Endometrium (tissue), 2 donors: ENCODE results near the gene PGGHG.

Source experiments
- FAIRE-seq: peaks from 2 replicates; lab custom pipeline; 2012; peaks lifted over from hg19 to GRCh38; lab: Jason Lieb, UNC
- donor health status: control.
- donor health status: control.

The PGGHG gene

DNA sequence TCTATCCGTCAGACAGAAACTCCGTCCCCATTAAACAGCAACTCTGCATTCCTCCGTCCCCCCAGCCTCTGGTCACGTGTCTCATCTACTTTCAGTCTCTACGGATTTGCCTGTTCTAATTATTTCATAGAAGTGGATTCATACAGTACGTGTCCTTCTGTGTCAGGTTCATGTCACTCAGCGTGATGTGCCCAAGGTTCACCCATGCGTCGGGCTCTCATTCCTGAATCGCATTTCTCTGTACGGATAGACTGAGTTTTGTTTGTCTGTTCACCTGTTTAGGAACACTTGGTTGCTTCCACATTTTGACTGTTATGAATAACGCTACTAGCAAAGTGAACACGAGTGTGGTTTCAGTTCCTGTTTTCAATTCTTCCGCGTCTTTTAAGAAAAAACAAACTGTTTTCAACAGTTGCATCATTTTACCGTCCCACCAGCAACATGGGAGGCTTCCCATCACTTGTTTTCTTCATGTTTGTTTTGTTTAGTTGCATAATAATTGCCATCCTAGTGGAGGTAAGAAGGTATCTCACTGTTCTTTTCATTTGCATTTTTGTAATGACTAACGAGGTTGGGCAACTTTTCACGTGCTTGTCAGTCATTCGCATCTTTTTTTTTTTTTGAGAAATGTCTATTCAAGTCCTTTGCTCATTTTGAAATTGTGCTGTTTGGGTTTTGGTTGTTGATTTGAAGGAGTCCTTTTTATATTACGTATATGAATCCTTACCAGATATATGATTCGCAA, 19.6 kb upstream of the PGGHG start:
- FAIRE-seq: no peak

GRCh38 chr11:270451-271318, 18.2 kb upstream of the PGGHG start:
- FAIRE-seq: no peak

DNA sequence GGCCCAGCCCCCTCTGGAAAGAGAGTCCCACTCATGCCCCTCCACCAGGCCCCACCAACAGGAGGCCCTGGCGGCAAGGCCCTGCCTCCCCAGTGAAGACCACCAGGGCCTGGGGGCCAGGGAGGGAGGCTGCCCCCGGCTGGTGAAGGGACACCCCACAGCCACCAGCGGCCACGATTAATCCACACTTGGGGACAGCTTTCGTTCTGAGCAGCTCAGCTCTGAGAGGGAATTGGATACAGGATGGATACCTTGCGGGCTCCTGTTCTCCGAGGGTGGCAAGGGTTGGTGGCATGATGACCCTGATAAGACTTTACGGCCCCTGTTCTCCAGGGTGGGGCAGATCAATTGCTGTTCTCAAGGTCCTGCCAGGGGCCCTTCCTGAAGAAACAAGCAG, 17.6 kb upstream of the PGGHG start:
- no peak for FAIRE-seq

DNA sequence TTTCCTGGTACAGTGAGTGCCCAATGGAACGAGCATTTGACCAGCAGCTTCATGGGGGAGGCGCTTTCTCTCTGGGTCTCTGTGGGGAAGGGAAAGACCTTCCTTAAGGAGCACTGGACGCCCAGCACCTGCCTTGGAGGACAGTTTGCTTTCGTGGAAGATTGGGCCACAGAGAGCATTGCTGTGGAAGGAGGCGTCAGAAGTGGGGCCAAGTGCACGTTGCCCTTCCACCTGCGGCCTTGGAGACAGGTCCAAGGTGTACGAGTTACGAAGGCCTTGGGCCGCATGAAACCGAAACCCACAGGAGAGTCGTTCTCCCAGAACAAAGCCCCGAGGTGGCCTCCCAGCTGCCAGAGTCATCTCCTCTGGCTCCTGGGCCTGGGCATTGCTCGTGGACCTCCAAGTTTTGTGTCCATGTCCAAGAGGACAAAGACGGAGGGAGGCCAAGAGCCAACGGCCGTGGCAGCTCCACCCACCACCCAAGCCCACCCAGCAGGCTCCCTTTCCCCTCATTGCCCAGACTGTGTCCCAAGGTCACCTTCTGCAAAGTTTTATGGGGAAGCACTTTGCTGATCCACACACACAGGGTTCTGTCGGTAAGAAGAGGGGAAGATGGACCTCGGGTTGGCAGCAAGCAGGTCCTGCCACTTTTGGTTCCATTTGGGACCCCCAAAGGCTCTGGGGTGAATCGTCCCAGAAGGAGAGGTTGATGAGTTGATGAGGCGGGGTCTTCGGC, 16.6 kb upstream of the PGGHG start:
- FAIRE-seq: no peak

DNA sequence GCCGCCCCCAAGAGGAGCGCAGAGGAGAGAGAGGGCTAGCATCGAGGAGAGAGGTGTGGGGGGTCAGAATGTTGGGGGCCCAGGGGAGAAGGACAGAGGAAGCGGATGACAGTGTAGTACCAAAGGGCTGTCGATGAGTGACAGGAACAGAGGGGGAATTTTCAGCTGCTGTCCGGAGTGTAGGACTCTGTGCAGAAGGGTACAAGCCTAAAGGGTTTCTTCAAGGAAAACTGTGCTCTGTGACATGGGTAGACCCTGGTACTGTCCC, 16.1 kb upstream of the PGGHG start:
- no peak for FAIRE-seq

- FAIRE-seq: no peak
Observed at GRCh38 chr11:276219-276618, 12.7 kb upstream of the PGGHG start.

DNA sequence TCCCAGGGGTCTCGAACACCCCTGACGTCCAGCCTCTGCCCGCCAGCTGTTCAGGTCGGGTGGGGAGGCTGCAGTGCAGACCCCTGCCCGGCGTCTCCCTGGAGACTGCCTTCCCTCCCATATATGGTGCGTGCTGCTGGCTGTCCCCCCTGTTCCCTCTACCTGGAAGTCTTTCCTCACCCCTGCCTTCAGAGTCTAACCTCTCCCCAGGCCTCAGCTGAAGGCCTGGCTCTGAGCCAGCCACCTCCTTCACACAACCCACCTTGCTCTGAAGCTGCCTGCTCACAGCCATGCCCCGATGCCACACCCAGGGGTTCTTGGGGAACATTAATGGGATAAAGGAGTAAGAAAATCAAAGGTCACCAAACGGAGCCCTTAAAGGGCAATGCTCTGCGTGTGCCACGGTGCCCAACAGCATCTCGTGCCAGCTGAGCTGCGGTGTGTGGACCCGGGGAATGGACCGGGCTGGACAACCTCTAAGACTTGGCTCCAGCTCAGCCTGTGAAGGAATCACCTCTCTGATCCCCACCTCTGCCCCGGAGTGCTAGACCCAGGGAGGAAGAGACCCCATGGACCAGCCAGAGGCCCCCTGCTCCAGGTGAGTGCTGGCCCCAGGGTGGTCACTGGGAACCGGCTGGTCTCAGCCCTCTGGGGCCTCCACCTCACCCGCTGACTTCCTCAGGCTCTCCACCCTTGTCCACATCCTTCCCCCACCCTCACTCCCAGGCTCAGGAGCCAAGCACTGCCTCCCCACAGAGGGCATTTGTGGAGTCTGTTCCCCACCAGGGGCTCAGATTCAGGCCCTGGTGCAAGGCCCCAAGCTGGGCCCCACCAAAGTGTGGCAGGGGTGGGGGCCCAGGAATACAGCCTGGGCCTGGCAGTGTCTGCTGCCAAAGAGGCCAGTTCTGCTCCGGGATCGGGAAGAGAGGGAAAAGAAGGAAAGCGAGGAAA, 10.7 kb upstream of the PGGHG start, which contains the start of gene NLRP6:
Gene NLRP6, plus strand, starts transcription at position 407 of the 951 bp plus-strand sequence. Its CDS starts 163 bp downstream, at position 570.
- no peak for FAIRE-seq

DNA sequence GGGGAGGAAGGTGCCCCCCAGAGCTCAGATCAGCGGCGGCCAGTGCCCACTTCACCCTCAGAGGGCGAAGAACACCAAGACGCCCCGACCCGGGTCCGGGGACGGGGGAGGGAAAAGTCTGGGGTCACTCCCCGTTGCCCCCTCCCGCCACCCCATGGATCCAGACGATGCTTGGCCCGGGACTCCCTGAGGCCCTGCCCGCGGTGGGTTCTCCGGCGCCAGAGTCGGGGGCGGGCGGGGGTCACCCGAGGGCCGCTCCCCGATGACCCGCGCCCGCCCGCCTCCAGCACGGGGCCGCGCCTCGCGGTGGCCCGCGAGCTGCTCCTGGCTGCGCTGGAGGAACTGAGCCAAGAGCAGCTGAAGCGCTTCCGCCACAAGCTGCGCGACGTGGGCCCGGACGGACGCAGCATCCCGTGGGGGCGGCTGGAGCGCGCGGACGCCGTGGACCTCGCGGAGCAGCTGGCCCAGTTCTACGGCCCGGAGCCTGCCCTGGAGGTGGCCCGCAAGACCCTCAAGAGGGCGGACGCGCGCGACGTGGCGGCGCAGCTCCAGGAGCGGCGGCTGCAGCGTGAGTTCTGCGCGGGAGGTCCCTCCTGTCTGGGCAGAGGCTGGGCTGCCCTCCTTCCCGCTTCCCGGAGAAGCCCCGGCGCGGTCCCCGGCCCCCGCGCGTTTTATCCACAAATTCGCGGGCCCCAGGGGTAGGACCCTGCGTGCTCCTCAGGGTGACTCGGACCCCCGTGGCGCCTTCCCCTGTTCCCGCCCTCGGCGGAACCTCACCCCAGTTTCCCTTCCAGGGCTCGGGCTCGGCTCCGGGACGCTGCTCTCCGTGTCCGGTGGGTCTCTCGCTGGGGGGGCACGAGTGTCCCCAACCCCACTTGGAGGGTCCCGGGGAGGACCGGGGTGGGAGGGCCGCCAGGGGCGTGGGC, 9.6 kb upstream of the PGGHG start:
- no peak for FAIRE-seq

DNA sequence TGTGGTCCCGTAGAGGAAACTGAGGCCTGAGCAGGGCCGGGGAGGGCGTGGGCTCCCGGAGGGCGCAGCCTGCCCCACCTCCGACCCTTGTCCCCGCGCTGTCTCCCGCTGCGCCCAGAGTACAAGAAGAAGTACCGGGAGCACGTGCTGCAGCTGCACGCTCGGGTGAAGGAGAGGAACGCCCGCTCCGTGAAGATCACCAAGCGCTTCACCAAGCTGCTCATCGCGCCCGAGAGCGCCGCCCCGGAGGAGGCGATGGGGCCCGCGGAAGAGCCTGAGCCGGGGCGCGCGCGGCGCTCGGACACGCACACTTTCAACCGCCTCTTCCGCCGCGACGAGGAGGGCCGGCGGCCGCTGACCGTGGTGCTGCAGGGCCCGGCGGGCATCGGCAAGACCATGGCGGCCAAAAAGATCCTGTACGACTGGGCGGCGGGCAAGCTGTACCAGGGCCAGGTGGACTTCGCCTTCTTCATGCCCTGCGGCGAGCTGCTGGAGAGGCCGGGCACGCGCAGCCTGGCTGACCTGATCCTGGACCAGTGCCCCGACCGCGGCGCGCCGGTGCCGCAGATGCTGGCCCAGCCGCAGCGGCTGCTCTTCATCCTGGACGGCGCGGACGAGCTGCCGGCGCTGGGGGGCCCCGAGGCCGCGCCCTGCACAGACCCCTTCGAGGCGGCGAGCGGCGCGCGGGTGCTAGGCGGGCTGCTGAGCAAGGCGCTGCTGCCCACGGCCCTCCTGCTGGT, 8.8 kb upstream of the PGGHG start:
- FAIRE-seq: no peak

DNA sequence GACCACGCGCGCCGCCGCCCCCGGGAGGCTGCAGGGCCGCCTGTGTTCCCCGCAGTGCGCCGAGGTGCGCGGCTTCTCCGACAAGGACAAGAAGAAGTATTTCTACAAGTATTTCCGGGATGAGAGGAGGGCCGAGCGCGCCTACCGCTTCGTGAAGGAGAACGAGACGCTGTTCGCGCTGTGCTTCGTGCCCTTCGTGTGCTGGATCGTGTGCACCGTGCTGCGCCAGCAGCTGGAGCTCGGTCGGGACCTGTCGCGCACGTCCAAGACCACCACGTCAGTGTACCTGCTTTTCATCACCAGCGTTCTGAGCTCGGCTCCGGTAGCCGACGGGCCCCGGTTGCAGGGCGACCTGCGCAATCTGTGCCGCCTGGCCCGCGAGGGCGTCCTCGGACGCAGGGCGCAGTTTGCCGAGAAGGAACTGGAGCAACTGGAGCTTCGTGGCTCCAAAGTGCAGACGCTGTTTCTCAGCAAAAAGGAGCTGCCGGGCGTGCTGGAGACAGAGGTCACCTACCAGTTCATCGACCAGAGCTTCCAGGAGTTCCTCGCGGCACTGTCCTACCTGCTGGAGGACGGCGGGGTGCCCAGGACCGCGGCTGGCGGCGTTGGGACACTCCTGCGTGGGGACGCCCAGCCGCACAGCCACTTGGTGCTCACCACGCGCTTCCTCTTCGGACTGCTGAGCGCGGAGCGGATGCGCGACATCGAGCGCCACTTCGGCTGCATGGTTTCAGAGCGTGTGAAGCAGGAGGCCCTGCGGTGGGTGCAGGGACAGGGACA, 8.0 kb upstream of the PGGHG start:
- no peak for FAIRE-seq

DNA sequence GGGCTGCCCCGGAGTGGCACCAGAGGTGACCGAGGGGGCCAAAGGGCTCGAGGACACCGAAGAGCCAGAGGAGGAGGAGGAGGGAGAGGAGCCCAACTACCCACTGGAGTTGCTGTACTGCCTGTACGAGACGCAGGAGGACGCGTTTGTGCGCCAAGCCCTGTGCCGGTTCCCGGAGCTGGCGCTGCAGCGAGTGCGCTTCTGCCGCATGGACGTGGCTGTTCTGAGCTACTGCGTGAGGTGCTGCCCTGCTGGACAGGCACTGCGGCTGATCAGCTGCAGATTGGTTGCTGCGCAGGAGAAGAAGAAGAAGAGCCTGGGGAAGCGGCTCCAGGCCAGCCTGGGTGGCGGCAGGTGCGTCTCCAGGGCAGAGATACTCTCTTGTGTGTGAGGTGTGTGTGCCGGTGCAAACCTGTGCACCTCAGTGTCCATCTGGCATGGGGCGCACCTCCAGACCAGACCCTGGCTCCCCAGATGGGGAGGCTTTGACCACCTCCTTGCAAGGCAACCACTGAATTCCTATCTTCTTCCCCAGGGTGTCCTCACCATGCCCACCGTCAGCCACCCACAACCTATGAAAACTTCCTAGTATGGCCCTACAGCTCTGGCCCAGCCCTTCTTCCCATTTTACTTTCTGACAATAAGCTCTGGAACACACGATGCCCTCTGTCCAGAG, 7.3 kb upstream of the PGGHG start:
- FAIRE-seq: no peak

GRCh38 chr11:282171-282570, 6.8 kb upstream of the PGGHG start:
- no peak for FAIRE-seq

DNA sequence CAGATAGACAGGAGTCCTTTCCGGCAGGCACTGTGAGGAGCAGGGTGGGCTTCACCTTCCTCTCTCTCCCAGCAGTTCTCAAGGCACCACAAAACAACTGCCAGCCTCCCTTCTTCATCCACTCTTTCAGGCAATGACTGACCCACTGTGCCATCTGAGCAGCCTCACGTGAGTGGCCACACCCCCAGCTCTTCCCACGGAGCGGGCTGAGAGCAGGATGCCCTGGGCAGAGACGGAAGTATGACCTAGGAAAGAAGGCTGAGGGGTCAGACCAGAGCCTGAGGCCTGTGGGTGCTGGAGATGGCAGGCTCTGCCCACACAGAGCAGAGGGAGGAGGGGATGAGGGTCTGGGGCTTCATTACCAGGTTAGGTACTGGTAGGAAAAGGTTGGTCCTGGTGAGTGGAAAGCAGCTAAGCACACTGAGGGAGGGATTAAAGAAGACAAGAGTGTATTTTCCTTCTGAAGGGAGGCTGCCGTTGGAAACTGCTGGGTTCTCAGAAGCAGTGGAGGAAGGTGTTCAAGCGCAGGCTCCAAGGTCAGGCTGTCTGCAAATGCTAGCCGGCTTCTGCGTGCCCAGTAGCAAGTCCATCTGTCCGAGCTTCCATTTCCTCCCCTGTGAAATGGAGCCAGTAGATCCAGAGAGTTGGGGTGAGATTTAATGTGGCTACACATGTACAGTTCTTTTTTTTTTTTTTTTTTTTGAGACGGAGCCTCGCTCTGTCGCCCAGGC, 6.1 kb upstream of the PGGHG start:
- no peak for FAIRE-seq

GRCh38 chr11:283405-284104, 5.4 kb upstream of the PGGHG start:
- no peak for FAIRE-seq

GRCh38 chr11:284105-285020, 4.6 kb upstream of the PGGHG start:
- FAIRE-seq: no peak
